HG02610 (cell line): ENCODE results near the gene ZNF275.
"Not testable (repeated sequence)": the region's sequence is repeated elsewhere in the genome, so short reads cannot be mapped to it uniquely, and the experiment has no call there.

Source experiments
- ATAC-seq: cut with Tn5 transposase; IDR thresholded peaks from one replicate; pipeline ENCODE4 v1.9.1; 2021; ENCODE audit warnings: mild to moderate bottlenecking, moderate library complexity; ENCODE audit not compliant: unreplicated experiment

The ZNF275 gene

DNA sequence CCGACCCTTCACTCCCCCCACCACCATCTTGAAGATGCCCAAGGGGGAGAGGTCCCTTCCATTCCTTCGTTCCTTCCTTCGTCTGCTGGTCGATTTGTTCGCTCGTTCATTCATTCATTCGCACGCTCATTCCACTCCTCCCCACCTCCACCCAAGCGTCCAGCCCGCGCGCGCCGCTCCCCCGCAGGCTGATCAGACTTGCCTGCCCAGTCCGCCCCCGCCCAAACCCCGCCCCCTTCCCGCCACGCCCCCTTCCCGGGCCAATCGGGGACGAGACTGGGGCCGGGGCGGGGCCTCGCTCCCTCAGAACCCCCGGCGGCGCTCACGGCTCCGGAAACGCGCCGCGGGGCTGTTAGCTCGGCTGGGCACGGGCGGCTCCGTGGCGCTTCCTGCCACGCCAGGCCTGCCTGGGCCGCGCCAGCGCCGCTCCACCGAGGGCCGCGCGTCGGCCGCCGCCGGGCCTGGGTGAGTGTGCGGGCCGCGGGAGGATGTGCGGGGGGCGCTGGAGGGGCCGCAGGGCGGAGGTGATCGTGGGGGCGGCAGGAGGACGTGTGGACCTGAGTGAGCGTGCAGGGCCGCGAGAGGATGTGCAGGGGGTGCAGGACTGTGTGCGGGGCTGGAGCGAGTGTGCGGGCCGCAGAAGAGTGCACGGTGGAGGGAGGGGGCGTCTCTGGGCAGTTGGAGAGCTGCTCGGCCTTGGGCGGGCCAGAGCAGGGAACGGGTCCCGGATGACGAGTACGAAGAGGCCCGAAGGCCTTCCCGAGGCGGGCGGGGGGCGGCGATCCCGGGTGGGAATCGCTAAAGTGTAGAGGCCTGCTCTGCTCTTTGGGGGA lies at the start of gene ZNF275:
ZNF275 (plus strand) TSS at position 333 of the 833 bp plus-strand sequence. CDS start 2,527 bp downstream, outside the sequence.
- peak; percentile 92 for ATAC-seq

DNA sequence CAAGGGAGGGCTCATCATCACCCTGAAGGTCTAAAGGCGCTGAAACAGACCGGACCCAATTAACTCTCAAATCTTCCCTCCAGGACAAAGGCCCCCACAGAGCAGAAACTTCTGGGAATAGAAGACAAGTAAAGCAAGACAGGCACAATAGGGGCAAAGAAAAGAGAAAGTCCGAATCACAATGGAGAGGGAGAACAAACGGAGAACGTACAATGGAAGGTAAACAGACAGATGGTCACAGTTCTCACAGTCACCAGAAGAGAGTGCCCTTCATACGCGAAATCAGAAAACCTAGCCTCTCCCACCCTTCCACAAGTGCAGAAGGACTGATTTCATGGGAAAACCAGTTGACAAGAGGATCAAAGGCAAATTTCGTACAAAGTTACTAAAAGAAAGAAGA lies 48.3 kb upstream of the ZNF275 start:
- not testable (repeated sequence) for ATAC-seq

DNA sequence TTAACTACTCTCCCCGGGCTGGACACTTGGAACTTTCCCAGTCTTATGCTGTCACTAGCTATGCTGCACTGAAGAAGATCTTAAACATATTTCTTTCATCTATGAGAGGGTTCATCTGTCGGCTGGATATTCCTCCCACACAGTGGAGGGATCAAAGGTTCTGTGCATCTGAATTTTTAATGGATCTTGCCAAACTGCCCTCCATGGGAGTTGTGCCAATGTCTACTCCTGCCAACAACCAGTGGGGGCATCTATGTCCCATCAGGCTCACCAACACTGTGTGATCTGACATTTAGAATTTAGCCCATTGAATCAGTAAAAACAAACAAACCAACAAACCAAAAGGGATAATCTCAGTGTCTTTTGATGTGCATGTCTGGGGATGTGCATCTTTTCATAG lies 45.1 kb upstream of the ZNF275 start:
- not testable (repeated sequence) for ATAC-seq

DNA sequence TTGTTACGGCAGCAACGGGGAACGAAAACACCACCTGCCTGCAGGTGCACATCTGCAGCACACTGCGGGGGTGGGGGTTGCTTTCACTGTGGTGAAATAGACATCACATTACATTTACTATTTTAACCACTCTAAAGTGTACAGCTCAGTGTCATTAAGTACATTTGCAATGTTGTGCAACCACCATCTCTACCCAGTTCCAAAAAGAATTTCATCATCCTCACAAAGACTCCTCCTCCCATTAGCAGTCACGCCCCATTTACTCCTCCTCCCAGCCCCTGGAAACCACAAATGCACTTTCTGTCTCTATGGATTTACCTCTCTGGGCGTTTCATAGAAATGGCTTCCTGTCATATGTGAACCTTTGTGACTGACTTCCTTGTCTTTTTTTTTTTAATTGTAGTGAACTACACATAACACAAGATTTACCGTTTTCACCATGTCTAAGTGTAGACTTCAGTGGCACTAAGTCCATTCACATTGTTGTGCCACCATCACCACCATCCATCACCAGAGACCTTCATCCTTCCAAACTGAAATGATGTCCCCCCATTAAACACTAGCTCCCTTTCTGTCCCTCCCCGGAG lies 40.4 kb upstream of the ZNF275 start:
- ATAC-seq, result not testable (repeated sequence)

DNA sequence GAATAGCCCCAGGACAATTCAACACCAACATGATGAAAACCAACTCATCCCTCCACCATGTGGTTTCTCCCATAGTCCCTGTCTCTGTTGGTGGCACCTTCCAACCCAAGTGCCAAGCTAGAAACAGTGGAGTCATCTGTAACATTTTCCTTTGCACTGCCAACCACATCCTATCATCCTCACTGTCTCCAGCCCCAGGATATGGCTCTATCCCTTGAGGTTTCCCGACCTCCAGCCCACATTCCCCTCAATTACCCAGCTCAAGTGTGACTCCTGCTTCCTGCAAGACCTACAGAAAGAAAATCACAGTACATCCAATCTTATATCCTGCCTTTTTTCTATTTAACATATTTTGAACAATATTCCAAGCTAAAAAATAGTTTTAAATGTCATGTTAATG lies 36.6 kb upstream of the ZNF275 start:
- ATAC-seq, result no peak

DNA sequence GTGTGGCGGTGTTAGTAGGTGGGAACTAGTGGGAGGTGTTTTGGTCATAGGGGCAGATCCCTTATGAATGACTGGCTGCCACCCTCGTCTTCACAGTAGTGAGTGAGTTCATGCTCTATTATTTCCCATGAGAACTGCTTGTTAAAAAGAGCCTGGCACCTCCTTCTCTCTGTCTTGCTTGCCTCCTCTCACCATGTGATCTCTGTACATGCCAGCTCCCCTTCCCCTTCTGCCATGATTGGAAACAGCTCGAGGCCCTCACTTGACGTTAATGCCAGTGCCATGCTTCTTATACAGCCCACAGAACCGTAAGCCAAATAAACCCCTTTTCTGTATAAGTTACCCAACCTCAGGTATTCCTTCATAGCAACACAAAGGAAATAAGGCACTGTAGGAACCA lies 34.1 kb upstream of the ZNF275 start:
- ATAC-seq, result no peak

DNA sequence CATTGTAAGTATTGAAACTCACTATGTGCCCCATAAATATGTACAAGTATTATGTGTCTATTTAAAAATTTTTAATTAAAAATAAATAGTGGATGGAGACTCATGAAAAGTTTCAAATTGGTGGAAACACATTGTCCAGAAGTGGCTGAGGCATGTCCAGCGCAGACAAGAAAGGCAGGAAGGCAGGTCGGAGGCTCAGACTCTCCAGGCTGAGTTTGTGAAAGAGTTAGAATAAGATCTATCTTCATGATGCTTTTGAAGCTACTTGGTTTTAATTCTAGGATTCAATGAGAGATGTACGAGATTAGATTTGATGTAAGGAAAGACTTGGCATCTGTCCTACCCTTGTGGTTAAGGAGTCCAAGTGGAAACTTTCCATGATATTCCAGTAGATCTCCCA lies 32.2 kb upstream of the ZNF275 start:
- ATAC-seq, result no peak

DNA sequence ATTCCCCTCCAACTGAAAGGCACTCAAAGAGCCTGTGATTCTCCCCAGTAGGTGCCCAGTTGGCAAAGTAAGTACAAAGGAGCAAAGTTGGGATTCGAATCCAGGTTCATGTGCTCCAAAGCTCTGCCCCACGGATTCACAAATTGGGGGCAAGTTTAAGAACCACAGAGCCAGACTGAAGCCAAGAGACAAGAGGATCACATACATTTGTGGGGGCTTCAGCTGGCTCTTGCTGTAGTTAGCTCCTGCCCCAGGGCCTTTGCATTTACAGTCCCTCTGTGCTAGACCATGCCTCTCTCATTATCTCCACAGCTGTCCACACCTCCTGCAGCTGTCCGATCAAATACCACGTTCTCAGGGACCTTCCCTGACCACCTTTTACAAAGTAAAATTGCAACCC lies 31.2 kb upstream of the ZNF275 start:
- ATAC-seq, result no peak

DNA sequence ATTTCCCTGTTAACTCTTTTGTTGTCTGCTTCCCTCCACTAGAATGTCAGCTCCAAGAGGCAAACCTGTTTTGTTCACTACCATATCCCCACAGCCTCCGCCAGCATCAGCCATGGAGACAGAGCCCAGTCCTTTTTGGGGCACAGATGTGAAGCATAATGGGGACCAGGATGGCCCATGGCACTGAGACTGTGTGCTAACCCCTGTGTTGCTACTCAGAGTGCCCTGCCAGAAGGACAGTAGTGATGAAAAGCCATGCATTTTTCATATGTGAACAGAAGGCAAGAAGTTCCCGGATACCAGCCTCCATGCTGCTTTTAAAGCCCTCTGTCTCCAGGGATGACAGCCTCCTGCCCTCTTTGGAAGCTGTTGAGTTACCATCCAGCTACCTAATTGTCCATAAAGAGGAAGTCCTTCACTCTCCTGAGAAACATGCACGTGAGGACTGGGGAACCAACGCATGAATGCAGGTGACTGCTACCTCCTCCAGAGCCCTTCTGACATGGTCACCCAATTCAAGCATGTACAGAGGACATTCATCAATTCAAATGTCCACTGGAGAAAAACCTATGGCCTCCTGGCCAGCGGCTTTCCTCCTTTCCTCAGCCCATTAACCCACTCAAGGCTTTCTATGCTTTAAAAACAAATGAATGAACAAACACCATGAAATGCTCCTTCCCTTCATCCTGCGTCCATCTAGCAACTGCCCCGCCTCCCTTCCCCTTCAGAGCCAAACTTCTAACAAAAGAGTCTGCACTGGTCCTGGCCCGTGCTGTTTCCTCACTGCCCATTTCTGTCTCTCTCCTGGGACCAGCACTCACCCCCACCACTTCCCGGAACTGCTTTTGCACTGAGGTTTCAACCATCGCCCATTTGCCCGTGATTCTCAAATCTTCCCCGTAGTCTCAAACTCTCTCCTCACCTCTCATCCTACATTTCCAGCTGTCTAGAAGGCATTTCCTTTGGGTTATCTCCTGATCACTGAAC lies 30.4 kb upstream of the ZNF275 start:
- ATAC-seq, result no peak

DNA sequence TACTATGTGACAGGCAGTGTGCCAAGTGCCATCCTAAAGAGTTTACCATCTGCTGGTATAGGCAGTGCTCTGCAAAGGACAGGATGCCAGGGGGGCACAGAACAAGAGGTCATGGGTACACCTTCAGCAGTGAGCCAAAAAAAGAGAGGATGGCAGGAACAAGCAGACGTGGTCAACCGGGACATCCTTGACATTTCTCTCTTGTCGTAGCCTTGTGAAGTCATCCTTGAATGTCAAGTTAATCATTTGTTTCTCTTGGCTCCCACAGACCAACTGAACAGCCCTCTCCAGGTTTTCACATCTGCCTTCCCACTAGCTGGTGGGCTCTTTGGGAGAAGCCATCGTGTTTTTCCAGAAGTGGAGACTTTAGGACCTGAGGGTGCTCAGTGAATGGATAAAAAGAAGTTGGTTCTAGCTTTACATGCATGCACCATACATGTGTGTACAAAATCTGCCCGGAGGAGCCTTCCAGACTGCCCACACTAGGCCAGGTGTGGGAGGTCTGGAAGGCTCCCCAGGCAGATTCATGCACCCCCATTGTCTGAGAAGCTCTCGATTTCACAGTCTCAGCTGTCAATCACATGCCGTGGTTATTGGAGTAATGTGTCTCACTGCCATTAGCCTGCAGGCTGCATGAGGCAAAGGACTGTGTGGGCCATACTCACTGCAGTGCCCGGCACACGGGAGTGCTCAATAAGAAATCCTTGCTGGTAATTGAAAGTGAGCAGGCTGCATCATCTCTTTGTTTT lies 28.8 kb upstream of the ZNF275 start:
- ATAC-seq, result no peak

DNA sequence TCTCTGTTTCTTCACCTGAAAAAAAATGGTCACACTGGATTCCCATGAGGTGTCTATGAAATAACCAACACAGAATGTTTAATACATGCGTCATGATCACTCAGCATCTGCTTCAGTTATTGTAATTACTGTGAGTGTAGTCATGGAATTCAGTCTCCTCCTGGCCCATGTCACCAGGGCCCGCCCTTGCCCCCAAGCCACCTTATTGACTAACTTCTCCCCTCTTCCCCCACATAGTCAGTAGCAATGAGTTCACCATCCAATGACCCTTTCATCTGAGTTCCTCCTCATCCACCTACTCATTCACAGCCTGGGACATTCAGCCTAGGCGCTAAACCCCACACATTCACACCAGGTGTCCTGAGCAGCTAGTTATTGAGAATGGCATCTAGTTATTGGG lies 28.0 kb upstream of the ZNF275 start:
- ATAC-seq, result no peak

GRCh38 chrX:153306527-153307115 lies 27.3 kb upstream of the ZNF275 start:
- no peak for ATAC-seq

DNA sequence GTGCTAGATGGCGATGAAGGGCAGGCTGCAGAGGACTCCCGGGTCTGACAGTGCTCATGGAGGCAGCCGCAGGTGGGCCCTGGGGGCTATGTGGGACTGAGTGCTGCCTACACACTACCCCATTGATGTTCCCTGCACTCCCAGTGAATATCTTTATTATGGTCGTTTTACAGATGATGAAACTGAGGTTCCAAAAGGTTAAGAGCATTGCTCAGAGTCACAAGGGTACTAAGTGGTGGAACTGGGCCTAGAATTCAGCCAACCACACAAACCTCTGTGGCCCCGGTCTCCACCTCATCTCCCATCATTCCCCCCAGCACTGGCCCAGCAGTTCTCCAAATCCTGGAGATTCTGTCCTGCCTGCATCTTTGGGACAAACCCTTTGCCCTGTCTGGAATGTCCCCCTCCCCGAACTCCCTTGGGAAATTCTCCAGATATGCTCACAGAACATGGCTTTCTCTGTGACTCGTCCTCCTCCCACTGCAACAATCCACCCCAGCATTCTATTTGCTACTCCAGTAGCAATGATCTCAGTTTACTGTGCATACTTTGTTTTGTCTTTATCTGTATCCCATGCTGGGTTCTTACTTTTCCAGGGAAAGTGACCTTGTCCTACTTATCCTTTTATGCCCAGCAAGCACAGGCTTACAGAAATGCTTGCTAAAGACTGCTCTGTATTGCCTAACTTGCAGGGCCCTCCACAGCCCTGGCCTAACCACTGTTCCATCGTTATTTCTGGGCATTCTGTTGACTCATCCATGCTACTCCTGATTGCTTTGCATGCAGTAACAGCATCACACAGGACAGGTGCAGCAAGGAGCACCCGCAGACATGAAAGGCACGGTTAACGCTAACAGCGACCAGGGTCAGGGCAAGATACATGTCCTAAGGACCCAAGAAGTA lies 26.4 kb upstream of the ZNF275 start:
- no peak for ATAC-seq

DNA sequence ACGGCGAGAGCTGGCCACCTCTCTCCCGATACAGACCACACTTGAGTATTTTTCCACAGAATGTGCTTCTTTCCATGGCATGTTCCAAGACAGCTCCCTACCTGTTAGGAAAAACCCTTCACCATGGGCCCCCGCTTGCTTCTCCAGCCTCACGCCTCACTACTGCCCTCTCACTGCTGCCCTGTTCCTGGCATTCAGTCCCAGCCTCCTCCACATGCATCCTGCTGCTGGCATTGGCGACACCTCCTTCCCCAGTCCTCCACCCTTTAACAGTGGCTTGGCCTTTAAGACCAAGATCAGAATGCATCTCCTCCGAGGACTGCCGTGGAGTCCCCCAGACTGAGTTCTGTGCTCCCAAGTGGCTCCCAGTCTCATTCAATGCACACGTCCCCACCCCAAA lies 23.1 kb upstream of the ZNF275 start:
- ATAC-seq, result no peak

GRCh38 chrX:153312041-153312440 lies 21.9 kb upstream of the ZNF275 start:
- no peak for ATAC-seq

DNA sequence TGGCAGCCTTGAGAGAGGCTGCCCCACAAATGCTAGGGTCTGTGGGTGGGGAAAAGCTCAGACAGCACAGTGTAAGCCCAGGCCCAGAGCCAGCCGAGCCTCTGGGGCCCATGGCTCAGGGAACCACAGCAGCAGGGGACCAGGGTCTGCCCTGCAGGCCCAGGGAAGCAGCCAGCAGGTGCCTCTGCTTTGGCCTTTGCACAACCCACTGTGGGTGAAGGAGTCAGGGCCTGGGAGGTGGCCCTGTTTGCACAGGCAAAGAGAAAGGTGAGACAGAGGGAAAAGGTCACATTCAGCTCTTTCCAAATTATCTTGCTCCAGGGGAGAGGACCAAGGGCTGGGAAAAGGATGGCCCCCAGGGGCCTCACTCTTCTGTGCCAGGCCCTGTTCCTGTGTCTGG lies 21.1 kb upstream of the ZNF275 start:
- ATAC-seq, result no peak

DNA sequence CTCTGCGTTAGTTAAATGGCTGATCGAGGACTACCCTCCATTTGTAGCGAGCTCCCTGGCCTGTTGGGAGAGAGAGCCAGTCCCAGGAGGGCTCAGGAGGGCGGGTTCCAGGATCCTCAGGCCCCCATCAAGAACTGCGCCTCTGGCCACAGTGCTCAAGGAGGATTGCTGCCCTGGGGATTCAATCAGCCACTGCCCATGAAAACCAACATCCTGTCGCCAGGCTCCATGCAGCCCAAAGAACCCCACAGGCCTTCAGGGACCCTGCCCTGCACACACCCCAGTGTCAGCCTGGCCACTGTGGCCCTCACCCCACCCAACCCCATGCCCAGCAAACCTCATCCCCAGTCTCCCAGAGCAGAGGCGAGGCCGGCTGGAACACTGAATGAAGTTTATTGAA lies 16.6 kb upstream of the ZNF275 start:
- no peak for ATAC-seq

DNA sequence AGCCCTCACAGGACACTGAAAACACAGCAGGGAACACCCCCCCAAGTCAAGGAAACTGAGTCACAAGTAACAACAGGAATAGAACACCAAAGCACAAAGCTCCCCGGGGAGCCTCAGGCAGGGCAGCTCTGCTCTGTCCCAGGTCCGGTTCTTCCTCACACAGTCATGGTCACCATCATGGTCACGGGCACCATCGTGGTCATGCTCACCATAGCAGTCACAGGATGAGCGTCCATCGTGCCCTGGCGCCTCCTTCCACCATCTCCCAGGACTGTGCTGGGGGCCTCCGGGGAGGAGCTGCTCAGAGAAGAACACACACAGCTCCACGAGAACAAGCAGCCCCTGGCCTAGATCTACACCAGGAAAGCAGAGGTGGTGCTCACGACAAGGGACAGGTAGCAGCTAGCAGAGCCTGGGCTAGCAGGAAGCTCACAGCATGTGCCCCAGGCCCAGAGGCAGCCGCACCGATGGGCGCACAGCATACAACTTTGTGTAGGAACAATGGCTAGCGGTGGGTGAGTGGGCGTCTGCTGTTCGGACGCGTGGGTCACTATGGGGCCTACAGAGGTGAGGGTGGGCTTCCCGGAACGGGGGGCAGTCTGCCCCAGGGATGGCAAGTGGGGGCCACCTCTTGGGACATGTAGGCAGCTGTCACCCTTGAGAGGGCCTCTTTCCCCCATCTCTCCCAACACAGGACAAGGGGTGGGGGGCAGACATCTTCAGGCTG lies 15.8 kb upstream of the ZNF275 start:
- ATAC-seq, result no peak

- no peak for ATAC-seq
Measured at GRCh38 chrX:153318811-153319210, 15.1 kb upstream of the ZNF275 start.
